Choroid plexus epithelial cell (primary cell): ENCODE data around the gene ARMCX5.
A peak's percentile ranks its signal among the peaks of the same experiment; 100 is the strongest.

Experiments used
- DNase-seq: peaks from one replicate; pipeline ENCODE4 v3.0.0-alpha.2; 2010; ENCODE audit warnings: low read depth
- H3K4me3 ChIP-seq: 2 replicates; pipeline ENCODE4 v1.5.1; 2011; ENCODE audit warnings: low read depth, mild to moderate bottlenecking, control low read depth, low read length, moderate library complexity
- CTCF ChIP-seq: conservative IDR thresholded peaks from 2 replicates; pipeline ENCODE4 v1.5.1; 2011; ENCODE audit warnings: low read depth, mild to moderate bottlenecking, control low read depth, inconsistent platforms, low read length, moderate library complexity

ARMCX5 gene

GRCh38 chrX:102604327-102604726 lies 5.0 kb downstream of the ARMCX5 start:
- H3K4me3 ChIP-seq, result no peak overlapping the region
- DNase-seq, result no peak
- TF ChIP-seq CTCF, result no peak

- no peak for TF ChIP-seq CTCF
- H3K4me3 ChIP-seq, result no peak overlapping the region
- DNase-seq, result no peak
Measured at GRCh38 chrX:102606115-102606514, 6.8 kb downstream of the ARMCX5 start.

- TF ChIP-seq CTCF, result no peak
Measured at GRCh38 chrX:102610905-102611304, 11.6 kb downstream of the ARMCX5 start.

GRCh38 chrX:102624105-102624504 lies 24.8 kb downstream of the ARMCX5 start:
- no peak overlapping the region for H3K4me3 ChIP-seq
- no peak for TF ChIP-seq CTCF
- peak; percentile 23 for DNase-seq

More at GRCh38 chrX:102610905-102611304, 11.6 kb downstream of the ARMCX5 start:
- H3K4me3 ChIP-seq, result no peak overlapping the region
- no peak for DNase-seq

- H3K4me3 ChIP-seq, result no peak overlapping the region
- no peak for DNase-seq
- TF ChIP-seq CTCF, result no peak
Measured at GRCh38 chrX:102627640-102628039, 28.3 kb downstream of the ARMCX5 start.

- no peak for TF ChIP-seq CTCF
- no peak for DNase-seq
- no peak overlapping the region for H3K4me3 ChIP-seq
Measured at GRCh38 chrX:102637561-102637960, 38.2 kb downstream of the ARMCX5 start.

- no peak for TF ChIP-seq CTCF
- peak overlapping the region; percentile 59 for H3K4me3 ChIP-seq
- no peak for DNase-seq
Measured at GRCh38 chrX:102650903-102651241, 51.6 kb downstream of the ARMCX5 start.
